Endometrial microvascular endothelial cells (primary cell): ENCODE results near the gene PDCD2. TPM values are rescaled to one million over a fixed set of nuclear protein-coding genes. Genes with fewer than 3 reads are reported as not detected.
"Not testable (repeated sequence)": the region's sequence is repeated elsewhere in the genome, so short reads cannot be mapped to it uniquely, and the experiment has no call there.

Experiments
- in situ Hi-C: cut with HindIII; loops from 2 replicates; pipeline ENCODE4 v1.10.0; 2017; ENCODE audit warnings: low sequenced_read_pairs, low pct_unique_long_range_greater_than_20kb; ENCODE audit errors: inconsistent ontology term
- total RNA-seq: library from RNA; depleted of rRNA; stranded (reverse); fragments of >200 nt; gene quantifications from one replicate; pipeline ENCODE4 v1.2.3, GENCODE V29; 2015; ENCODE audit errors: inconsistent ontology term

Gene PDCD2
- 81.1 TPM for total RNA-seq

DNA sequence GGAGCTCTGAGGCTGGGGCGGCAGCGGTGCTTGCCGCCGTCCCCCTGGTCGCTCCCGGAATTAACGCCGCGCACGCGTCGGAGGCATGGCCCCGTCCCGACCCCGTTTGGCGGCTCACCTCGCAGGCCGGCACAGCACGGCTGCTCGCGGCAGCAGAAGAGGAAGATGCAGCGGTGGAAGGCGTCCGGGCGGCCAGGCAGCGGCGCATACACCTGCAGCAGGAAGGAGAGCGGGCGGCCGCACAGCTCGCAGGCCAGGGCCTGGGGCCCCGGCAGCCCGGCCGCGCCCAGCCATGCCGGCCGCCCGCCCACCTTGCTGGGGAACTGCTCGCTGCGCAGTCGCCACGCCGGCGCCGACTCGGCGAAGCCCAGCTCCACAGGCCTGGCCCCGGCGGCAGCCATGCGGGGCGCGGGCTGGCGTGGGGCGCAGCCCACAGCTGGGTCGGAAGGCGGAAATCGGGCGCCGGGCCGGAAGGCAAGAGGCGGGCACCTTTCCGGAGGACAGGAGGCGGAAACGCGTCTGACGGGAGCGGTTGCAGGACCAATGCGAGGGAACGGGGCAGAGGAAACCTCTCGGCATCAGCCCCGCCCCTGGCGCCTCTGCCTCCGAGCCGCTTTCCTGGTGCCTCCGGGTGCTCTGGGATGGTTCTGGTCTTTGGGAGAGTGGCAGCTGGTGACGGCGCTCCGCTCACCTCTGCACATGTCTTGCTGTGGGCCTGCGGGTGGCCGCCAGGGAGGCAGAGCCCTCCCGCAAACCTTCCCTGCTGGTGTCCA is at the start of gene PDCD2:
PDCD2 (minus strand) TSS at position 457 of the 773 bp plus-strand sequence; CDS start at position 401, 56 bp downstream.
- in situ Hi-C loops = no loop called here

DNA sequence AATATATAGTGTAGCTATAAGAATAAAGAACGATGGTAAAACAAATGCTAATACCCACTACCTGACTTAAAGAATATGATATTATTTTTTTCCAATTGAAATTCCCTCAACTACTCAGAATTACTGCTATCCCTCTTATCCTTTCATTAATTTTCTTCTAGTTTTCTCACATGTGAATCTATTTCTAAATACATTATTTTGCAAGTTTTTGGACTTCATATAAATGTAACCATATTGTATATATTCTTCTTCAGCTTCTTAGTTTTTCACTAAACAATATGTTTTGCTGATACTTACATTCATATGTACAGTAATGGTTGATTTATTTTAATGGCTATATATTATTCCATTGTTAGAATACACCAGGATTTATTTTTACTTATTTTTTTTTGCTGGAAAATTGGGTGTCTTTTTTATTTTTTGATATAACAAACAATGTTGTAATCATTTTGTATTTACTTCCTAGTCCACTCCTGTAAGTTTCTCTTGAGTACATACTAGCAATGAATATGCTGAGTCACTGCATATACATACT is 31.6 kb upstream of the PDCD2 start:
- in situ Hi-C loops = not testable (repeated sequence)

GRCh38 chr6:170612256-170612804 is 27.9 kb upstream of the PDCD2 start:
- in situ Hi-C loops = not testable (repeated sequence)

GRCh38 chr6:170609225-170609624 is 24.8 kb upstream of the PDCD2 start:
- in situ Hi-C loops = not testable (repeated sequence)

GRCh38 chr6:170605574-170606259 is 21.3 kb upstream of the PDCD2 start:
- in situ Hi-C loops = no loop called here

DNA sequence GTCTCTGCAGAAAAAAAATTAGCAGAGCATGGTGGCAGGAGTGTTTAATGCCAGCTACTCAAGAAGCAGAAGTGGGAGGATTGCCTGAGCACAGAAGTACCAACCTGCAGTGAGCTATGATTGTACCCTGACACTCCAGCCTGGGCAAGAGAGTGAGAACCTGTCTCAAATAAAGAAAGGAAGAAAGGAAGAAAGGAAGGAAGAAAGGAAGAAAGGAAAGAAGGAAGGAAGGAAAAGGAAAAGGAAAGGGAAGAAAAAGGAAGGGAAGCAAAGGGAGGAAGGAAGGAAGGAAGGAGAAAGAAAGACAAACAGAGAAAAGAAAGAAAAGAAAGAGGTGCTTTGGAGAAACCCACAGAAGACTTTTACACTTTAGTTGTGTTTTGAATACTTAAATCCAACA is 12.8 kb upstream of the PDCD2 start:
- in situ Hi-C loops = no loop called here

DNA sequence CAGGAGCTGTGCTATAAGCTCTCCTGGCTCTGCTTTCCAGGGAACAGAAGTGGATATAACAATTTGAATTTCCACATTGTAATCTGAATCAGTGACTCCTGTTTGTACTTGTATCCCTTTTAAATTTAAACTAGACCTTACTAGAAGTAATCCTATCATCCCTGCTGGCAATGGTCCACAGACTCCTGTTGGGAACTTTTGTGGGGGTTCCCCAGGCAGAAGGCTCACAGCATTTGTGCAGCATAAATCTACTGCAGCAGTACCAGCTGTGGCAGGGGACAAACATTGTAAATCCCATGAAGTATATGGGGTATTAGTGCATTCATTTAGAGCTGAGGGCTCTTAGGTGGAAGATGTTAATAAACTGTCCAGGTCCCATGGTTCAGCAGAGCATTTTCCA is 12.0 kb upstream of the PDCD2 start:
- in situ Hi-C loops = no loop called here

GRCh38 chr6:170590725-170591124 is 6.3 kb upstream of the PDCD2 start:
- in situ Hi-C loops = no loop called here

- in situ Hi-C loops = no loop called here
Observed at GRCh38 chr6:170584954-170585498, 589 bp upstream of the PDCD2 start.

GRCh38 chr6:170583756-170584180 is 669 bp downstream of the PDCD2 start:
- in situ Hi-C loops = no loop called here

GRCh38 chr6:170578909-170579308 is 5.5 kb downstream of the PDCD2 start:
- in situ Hi-C loops = no loop called here

DNA sequence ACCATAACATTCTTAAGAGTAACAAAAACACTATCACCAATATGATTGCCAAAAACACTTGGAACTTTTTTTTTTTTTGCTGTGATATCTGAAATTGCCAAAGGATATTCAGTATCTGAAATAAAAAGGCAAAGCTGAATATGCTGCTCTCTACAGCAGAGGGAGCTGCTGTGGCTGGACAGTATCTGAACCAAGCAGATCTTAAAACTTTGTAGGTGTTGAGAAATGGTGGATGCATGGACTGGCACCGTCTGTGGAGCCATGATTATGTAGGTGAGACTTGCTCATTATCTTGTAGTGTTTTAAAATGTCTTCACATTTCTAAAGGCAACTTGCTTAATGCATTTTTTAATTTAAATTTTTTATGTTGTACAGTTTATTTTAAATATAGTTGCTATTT is 9.2 kb downstream of the PDCD2 start:
- in situ Hi-C loops = no loop called here

DNA sequence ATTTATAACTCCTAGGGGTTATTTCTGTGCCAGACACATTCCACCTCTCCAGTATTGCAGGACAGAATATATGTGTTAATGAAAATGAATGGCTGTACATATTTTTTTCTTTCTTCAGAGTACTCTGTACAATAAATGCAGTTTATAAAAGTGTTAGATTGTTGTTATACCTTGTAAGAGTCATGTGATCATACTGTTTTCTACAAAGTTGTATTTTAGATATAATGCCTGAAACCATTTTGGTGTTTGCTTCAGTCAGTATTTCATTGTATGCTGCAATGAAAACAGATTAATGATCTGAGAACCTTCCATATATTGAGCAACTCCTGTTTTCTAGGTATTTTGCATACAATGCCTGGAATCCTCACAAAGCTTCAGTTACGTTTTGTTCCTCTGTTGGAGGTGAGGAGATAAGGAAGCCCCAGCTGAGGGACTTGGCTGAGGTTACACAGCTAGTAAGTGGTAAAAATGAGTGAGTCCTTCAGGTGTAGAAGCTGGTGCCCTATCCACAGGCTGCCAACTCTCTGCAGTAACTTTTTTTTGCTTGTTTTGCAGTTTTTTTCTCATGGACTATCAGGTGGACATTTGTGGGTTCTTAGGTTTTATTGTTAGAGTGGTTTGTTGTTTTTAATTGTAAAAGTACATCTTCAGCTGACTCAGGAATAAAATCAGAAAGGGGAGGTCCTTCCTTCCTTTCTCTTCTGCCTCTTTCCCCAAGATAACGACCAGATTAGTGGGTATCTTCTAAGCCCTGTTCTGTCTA is 11.6 kb downstream of the PDCD2 start:
- in situ Hi-C loops = no loop called here

- in situ Hi-C loops = no loop called here
Observed at GRCh38 chr6:170564936-170565530, 19.4 kb downstream of the PDCD2 start.

- in situ Hi-C loops = no loop called here
Observed at GRCh38 chr6:170561555-170561954, 22.9 kb downstream of the PDCD2 start.

DNA sequence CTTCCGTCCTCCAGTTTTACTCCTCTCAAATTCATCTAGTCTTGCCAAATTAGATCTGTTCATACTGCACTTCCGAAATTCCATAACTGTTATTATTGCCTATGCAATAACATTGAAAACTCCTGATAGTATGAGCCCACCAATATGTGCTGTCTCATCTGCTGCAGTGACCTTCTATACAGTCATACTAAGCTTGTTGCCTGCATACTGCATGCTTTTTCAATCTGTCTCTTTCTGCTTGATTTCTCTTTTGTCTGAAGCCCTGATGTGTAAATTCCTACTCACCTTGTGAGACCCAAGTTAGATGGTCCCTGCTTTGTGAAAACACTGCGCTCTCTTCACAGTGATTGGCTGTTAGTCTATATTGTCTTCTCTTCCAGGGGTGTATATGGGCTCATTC is 29.1 kb downstream of the PDCD2 start:
- in situ Hi-C loops = no loop called here

DNA sequence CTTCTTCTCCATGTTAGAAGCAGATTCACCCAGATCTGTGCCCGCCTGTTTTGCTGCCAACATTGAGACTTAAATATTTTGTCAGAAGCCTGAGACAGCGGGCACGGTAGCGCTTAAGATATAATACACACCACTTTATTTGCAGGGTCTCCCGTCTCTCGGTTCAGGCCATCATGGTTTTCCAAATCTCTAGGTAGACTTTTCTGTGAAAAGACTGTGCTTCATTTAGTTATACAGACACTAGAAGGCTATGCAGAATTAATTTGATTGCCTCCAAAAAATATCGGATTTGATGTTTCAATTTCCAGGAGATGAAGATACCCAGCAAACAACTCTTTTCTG is 29.7 kb downstream of the PDCD2 start:
- in situ Hi-C loops = no loop called here

- in situ Hi-C loops = no loop called here
Observed at GRCh38 chr6:170554013-170554795, 30.2 kb downstream of the PDCD2 start, which contains the start of gene TBP. TSS of gene TBP (plus strand) at chr6:170554369. CDS start at chr6:170557030, 2,661 bp downstream.
